Measurements from ENCODE around the gene TNNC1. TPM values are rescaled to one million over a fixed set of nuclear protein-coding genes. Genes with fewer than 3 reads are reported as not detected.

TNNC1 gene
- total and polyA plus RNA-seq, 10 of the 15 experiments (the other 5 are each of a cell fraction or from before 2014, with no cell fraction given) = 0.13 to 1.3 (median 0.53) TPM; not detected in 2

- no peaks in the 10 kb centered on the region for H3K27me3 ChIP-seq (replicated peaks in 1 of 2; ENCODE audit: control insufficient read depth in 2 of 2, insufficient read depth in 2 of 2, low read length in 1 of 2)
- H4K20me1 ChIP-seq (ENCODE audit: control insufficient read depth, insufficient read depth) = no peaks in the 10 kb centered on the region
- in situ Hi-C loops (cut with MboI) = no loop called here
- ChIA-PET RAD21 (ENCODE audit: unreplicated experiment) (no interaction called here), SMC1A (ENCODE audit: uncharacterized antibody, unreplicated experiment) (no interaction called here), POLR2A (no interaction called here), CTCF (no interaction called here)
- no peak overlapping the region for H3K9ac ChIP-seq (ENCODE audit: control insufficient read depth, insufficient read depth, low read length)
- ATAC-seq (no peak), FAIRE-seq (no peak), DNase-seq (ENCODE audit: low read depth, low spot score) (no peak)
- BruUV-seq (replicated peaks) = TSS peak; percentile 27
- 87% methylated on average over 14 of the region's 14 CpGs for WGBS (ENCODE audit: insufficient coverage, insufficient replicate concordance, low lambda C conversion rate, missing lambda C conversion rate)
- H3K36me3 ChIP-seq (ENCODE audit: control insufficient read depth in 2 of 2, insufficient read depth in 2 of 2, low read length in 1 of 2) = peaks cover 30 to 31% of the 10 kb centered on the region in 2 experiments
- H3K4me1 ChIP-seq (ENCODE audit: control insufficient read depth, insufficient read depth, low read length) = no peaks in the 10 kb centered on the region
- H3K9me3 ChIP-seq (replicated peaks; ENCODE audit: control insufficient read depth, insufficient read depth, low read length) = no peaks in the 10 kb centered on the region
- intact Hi-C loops (cut with micrococcal nuclease; ENCODE audit: unreplicated experiment) = no loop called here
- no peak overlapping the region for H3K27ac ChIP-seq (ENCODE audit: control insufficient read depth, insufficient read depth)
- no peak overlapping the region for H3K4me2 ChIP-seq (ENCODE audit: control insufficient read depth, insufficient read depth)
- H3K79me2 ChIP-seq (ENCODE audit: control insufficient read depth, insufficient read depth, low read length) = no peaks in the 10 kb centered on the region
- TF ChIP-seq POLR2A (IDR thresholded peaks at IDR 0.05; ENCODE audit: low read depth, low read length) (peak; percentile 46; the same call in 1 of the 2 replicates), SMARCA5 (IDR thresholded peaks at IDR 0.05) (no peak), MTA3 (IDR thresholded peaks at IDR 0.05; ENCODE audit: borderline replicate concordance, low read length) (no peak)
- no peak overlapping the region for H2AFZ ChIP-seq (ENCODE audit: control insufficient read depth, low read depth, low read length)
- H3K4me3 ChIP-seq = no peak overlapping the region
These were observed 29.2 kb upstream of the TNNC1 start for GRCh38 chr3:52483081-52483480.

- SMC1A ChIA-PET (ENCODE audit: uncharacterized antibody, unreplicated experiment) = no interaction called here
- Histone ChIP-seq H3K4me3 (no peak overlapping the region), H2AFZ (ENCODE audit: control insufficient read depth, low read depth, low read length) (no peak overlapping the region), H3K27me3 (replicated peaks in 1 of 2; ENCODE audit: control insufficient read depth in 2 of 2, insufficient read depth in 2 of 2, low read length in 1 of 2) (no peaks in the 10 kb centered on the region), H4K20me1 (ENCODE audit: control insufficient read depth, insufficient read depth) (no peaks in the 10 kb centered on the region), H3K27ac (ENCODE audit: control insufficient read depth, insufficient read depth) (no peak overlapping the region), H3K4me2 (ENCODE audit: control insufficient read depth, insufficient read depth) (no peak overlapping the region), H3K4me1 (ENCODE audit: control insufficient read depth, insufficient read depth, low read length) (no peaks in the 10 kb centered on the region), H3K79me2 (ENCODE audit: control insufficient read depth, insufficient read depth, low read length) (no peaks in the 10 kb centered on the region), H3K9me3 (replicated peaks; ENCODE audit: control insufficient read depth, insufficient read depth, low read length) (no peaks in the 10 kb centered on the region), H3K9ac (ENCODE audit: control insufficient read depth, insufficient read depth, low read length) (no peak overlapping the region), H3K36me3 (ENCODE audit: control insufficient read depth in 2 of 2, insufficient read depth in 2 of 2, low read length in 1 of 2) (peaks cover 28% of the 10 kb centered on the region in 2 experiments)
- ATAC-seq (no peak), DNase-seq (ENCODE audit: low read depth, low spot score) (no peak), FAIRE-seq (no peak)
- 92% methylated on average over 23 of the region's 23 CpGs for WGBS (ENCODE audit: insufficient coverage, insufficient replicate concordance, low lambda C conversion rate, missing lambda C conversion rate)
- POLR2A ChIA-PET = no interaction called here
- in situ Hi-C loops (cut with MboI) = no loop called here
- TF ChIP-seq CTCF (IDR thresholded peaks at IDR 0.05 in 2 of 3, conservative IDR thresholded peaks at IDR 0.05 in 1 of 3; ENCODE audit: control insufficient read depth in 2 of 3, extremely low read depth in 1 of 3, insufficient read depth in 1 of 3, low read depth in 3 of 3, low read length in 3 of 3) (peak; percentile 9 to 38 (median 31); a peak in 3 of 6 replicates), CUX1 (IDR thresholded peaks at IDR 0.05; ENCODE audit: insufficient replicate concordance, low read depth, low read length) (no peak)
- BruUV-seq (replicated peaks) = no TSS peak
- RAD21 ChIA-PET (ENCODE audit: unreplicated experiment) = no interaction called here
- intact Hi-C loops (cut with micrococcal nuclease; ENCODE audit: unreplicated experiment) = no loop called here
- CTCF ChIA-PET = interaction anchor here (0.6 kb wide), 1 partner anchor 12 kb away, joined by 3 read pairs; no protein-coding TSS in a partner anchor
These were observed 28.1 kb upstream of the TNNC1 start for GRCh38 chr3:52481819-52482521.
